Measurements from ENCODE around the gene MPPED2.

MPPED2 gene

GRCh38 chr11:30608534-30608933 lies 22.4 kb upstream of the MPPED2 start:
- H3K4me1 ChIP-seq: no peaks in the 10 kb centered on the region
- no peak for TF ChIP-seq CTCF (IDR thresholded peaks at IDR 0.05; ENCODE audit: low read depth, low read length)
- no peak for DNase-seq

GRCh38 chr11:30605036-30605605 lies 19.0 kb upstream of the MPPED2 start:
- Histone ChIP-seq H3K4me3 (ENCODE audit: low read depth, low read length) (no peak overlapping the region), H3K9me3 (no peaks in the 10 kb centered on the region)

More at GRCh38 chr11:30608534-30608933, 22.4 kb upstream of the MPPED2 start:
- Histone ChIP-seq H3K4me3 (ENCODE audit: low read depth, low read length) (no peak overlapping the region), H3K36me3 (no peaks in the 10 kb centered on the region), H3K27me3 (no peaks in the 10 kb centered on the region), H3K9me3 (no peaks in the 10 kb centered on the region)

GRCh38 chr11:30603357-30603756 lies 17.2 kb upstream of the MPPED2 start:
- H3K4me1 ChIP-seq: no peaks in the 10 kb centered on the region
- no peak for DNase-seq
- no peaks in the 10 kb centered on the region for H3K9me3 ChIP-seq
- H3K36me3 ChIP-seq: no peaks in the 10 kb centered on the region
- no peak overlapping the region for H3K4me3 ChIP-seq (ENCODE audit: low read depth, low read length)
- no peaks in the 10 kb centered on the region for H3K27me3 ChIP-seq
- TF ChIP-seq CTCF (IDR thresholded peaks at IDR 0.05; ENCODE audit: low read depth, low read length): no peak

More at GRCh38 chr11:30605036-30605605, 19.0 kb upstream of the MPPED2 start:
- no peak for DNase-seq
- Histone ChIP-seq H3K36me3 (no peaks in the 10 kb centered on the region), H3K27me3 (no peaks in the 10 kb centered on the region), H3K4me1 (no peaks in the 10 kb centered on the region)
- no peak for TF ChIP-seq CTCF (IDR thresholded peaks at IDR 0.05; ENCODE audit: low read depth, low read length)

GRCh38 chr11:30596832-30597231 lies 10.7 kb upstream of the MPPED2 start:
- DNase-seq: no peak
- TF ChIP-seq CTCF (IDR thresholded peaks at IDR 0.05; ENCODE audit: low read depth, low read length): no peak
- no peaks in the 10 kb centered on the region for H3K27me3 ChIP-seq
- H3K36me3 ChIP-seq: no peaks in the 10 kb centered on the region
- H3K4me1 ChIP-seq: no peaks in the 10 kb centered on the region
- no peak overlapping the region for H3K4me3 ChIP-seq (ENCODE audit: low read depth, low read length)
- H3K9me3 ChIP-seq: no peaks in the 10 kb centered on the region

GRCh38 chr11:30595934-30596333 lies 9.8 kb upstream of the MPPED2 start:
- no peak for TF ChIP-seq CTCF (IDR thresholded peaks at IDR 0.05; ENCODE audit: low read depth, low read length)
- H3K36me3 ChIP-seq: no peaks in the 10 kb centered on the region
- H3K4me1 ChIP-seq: no peaks in the 10 kb centered on the region
- no peak overlapping the region for H3K4me3 ChIP-seq (ENCODE audit: low read depth, low read length)
- no peaks in the 10 kb centered on the region for H3K27me3 ChIP-seq
- DNase-seq: no peak
- H3K9me3 ChIP-seq: no peaks in the 10 kb centered on the region

- no peaks in the 10 kb centered on the region for H3K4me1 ChIP-seq
- no peaks in the 10 kb centered on the region for H3K9me3 ChIP-seq
- no peaks in the 10 kb centered on the region for H3K27me3 ChIP-seq
- no peak for TF ChIP-seq CTCF (IDR thresholded peaks at IDR 0.05; ENCODE audit: low read depth, low read length)
- H3K36me3 ChIP-seq: no peaks in the 10 kb centered on the region
- H3K4me3 ChIP-seq (ENCODE audit: low read depth, low read length): no peak overlapping the region
- DNase-seq: no peak
Measured at GRCh38 chr11:30594646-30595411, 8.7 kb upstream of the MPPED2 start.

Measured in BE2C (cell line).